Measurements from ENCODE around the gene DTNBP1.

GRCh38 chr6:15709651-15710269 lies 46.9 kb upstream of the DTNBP1 start:
- no peak for TF ChIP-seq POLR2A (IDR thresholded peaks at IDR 0.05; ENCODE audit: low read length)
- TF ChIP-seq GATA1 (IDR thresholded peaks at IDR 0.05; ENCODE audit: low read depth, low read length): no peak

All from erythroblast (primary cell).